NCI-H2107 treated with DMSO at 0.1 percent for 48 hours (cell line): ENCODE data around the gene EPC2.

Experiments used
- DNase-seq: peaks from one replicate; lab custom pipeline; 2025; ENCODE audit not compliant: unreplicated experiment; lab: John Stamatoyannopoulos, UW

The EPC2 gene

GRCh38 chr2:148643998-148644882 is at the start of gene EPC2:
Gene EPC2 (plus strand): TSS chr2:148644751. CDS start chr2:148645018, 267 bp downstream.
- DNase-seq = peak; percentile 59

GRCh38 chr2:148596018-148596417 is 48.5 kb upstream of the EPC2 start:
- no peak for DNase-seq

GRCh38 chr2:148599109-148599991 is 45.2 kb upstream of the EPC2 start:
- no peak for DNase-seq

- no peak for DNase-seq
Observed at GRCh38 chr2:148602885-148603561, 41.5 kb upstream of the EPC2 start.

- DNase-seq = no peak
Observed at GRCh38 chr2:148603562-148603920, 41.0 kb upstream of the EPC2 start.

GRCh38 chr2:148604927-148605326 is 39.6 kb upstream of the EPC2 start:
- no peak for DNase-seq

- DNase-seq = no peak
Observed at GRCh38 chr2:148607566-148607965, 37.0 kb upstream of the EPC2 start.

- DNase-seq = no peak
Observed at GRCh38 chr2:148613231-148614013, 31.1 kb upstream of the EPC2 start.

GRCh38 chr2:148614014-148614321 is 30.6 kb upstream of the EPC2 start:
- DNase-seq = peak; percentile 71

GRCh38 chr2:148614322-148615049 is 30.1 kb upstream of the EPC2 start:
- no peak for DNase-seq

- DNase-seq = no peak
Observed at GRCh38 chr2:148615381-148615841, 29.1 kb upstream of the EPC2 start.

GRCh38 chr2:148616662-148617061 is 27.9 kb upstream of the EPC2 start:
- DNase-seq = no peak

- DNase-seq = no peak
Observed at GRCh38 chr2:148617219-148617618, 27.3 kb upstream of the EPC2 start.

GRCh38 chr2:148619560-148620195 is 24.9 kb upstream of the EPC2 start:
- no peak for DNase-seq

- DNase-seq = no peak
Observed at GRCh38 chr2:148622366-148622765, 22.2 kb upstream of the EPC2 start.

- DNase-seq = no peak
Observed at GRCh38 chr2:148623086-148623485, 21.5 kb upstream of the EPC2 start.

- peak; percentile 51 for DNase-seq
Observed at GRCh38 chr2:148627224-148627623, 17.3 kb upstream of the EPC2 start.

GRCh38 chr2:148634749-148635148 is 9.8 kb upstream of the EPC2 start:
- no peak for DNase-seq

GRCh38 chr2:148638543-148638942 is 6.0 kb upstream of the EPC2 start:
- no peak for DNase-seq

- no peak for DNase-seq
Observed at GRCh38 chr2:148640767-148641166, 3.8 kb upstream of the EPC2 start.
